MM.1S (cell line): ENCODE data around the gene PITRM1.

ENCODE experiments used
- CTCF ChIP-seq: fragments of 300-600 bp; sonication (generic); IDR thresholded peaks from 2 replicates; pipeline ENCODE4 v1.5.1; 2016; ENCODE audit warnings: antibody characterized with exemption, low read length, mixed read lengths
- EZH2 ChIP-seq: fragments of 300-600 bp; sonication (generic); optimal IDR thresholded peaks from 2 replicates; pipeline ENCODE3; 2017; ENCODE audit warnings: low read depth, mild to moderate bottlenecking, antibody characterized with exemption, low read length, mixed read lengths

GRCh38 chr10:3159152-3159551 is 13.4 kb downstream of the PITRM1 start:
- TF ChIP-seq EZH2 (no peak), CTCF (no peak)
